GM19438 (cell line): ENCODE data around the gene AP2A2.

ENCODE experiments used
- ATAC-seq: cut with Tn5 transposase; IDR thresholded peaks from one replicate; pipeline ENCODE4 v1.9.1; 2021; ENCODE audit warnings: low read depth; ENCODE audit not compliant: unreplicated experiment

AP2A2 gene

GRCh38 chr11:1051356-1052132 is 125.9 kb downstream of the AP2A2 start:
- no peak for ATAC-seq

- no peak for ATAC-seq
Measured at GRCh38 chr11:1052133-1053011, 126.7 kb downstream of the AP2A2 start.

- ATAC-seq, result no peak
Measured at GRCh38 chr11:1053121-1053901, 127.6 kb downstream of the AP2A2 start.

GRCh38 chr11:1054143-1055108 is 128.8 kb downstream of the AP2A2 start:
- no peak for ATAC-seq

GRCh38 chr11:1055109-1055703 is 129.5 kb downstream of the AP2A2 start:
- ATAC-seq, result no peak

- no peak for ATAC-seq
Measured at GRCh38 chr11:1055990-1056771, 130.5 kb downstream of the AP2A2 start.

- no peak for ATAC-seq
Measured at GRCh38 chr11:1057806-1058205, 132.1 kb downstream of the AP2A2 start.

GRCh38 chr11:1059759-1060158 is 134.1 kb downstream of the AP2A2 start:
- no peak for ATAC-seq

GRCh38 chr11:1060410-1060809 is 134.7 kb downstream of the AP2A2 start:
- ATAC-seq, result no peak

- ATAC-seq, result no peak
Measured at GRCh38 chr11:1060852-1061616, 135.4 kb downstream of the AP2A2 start.
